Skeletal muscle tissue (tissue), 4 donors: ENCODE measurements around the gene ANKRD36C. TPM values are rescaled to one million over a fixed set of nuclear protein-coding genes. Genes with fewer than 3 reads are reported as not detected.
"Not testable (repeated sequence)": the region's sequence is repeated elsewhere in the genome, so short reads cannot be mapped to it uniquely, and the experiment has no call there.

Experiments used
- H3K27ac ChIP-seq: one replicate; pipeline ENCODE4 v1.7.0; 2013; ENCODE audit warnings: mild to moderate bottlenecking, low read depth, low read length, inconsistent platforms
- H3K27me3 ChIP-seq, 3 donors: one replicate each; pipeline ENCODE4 v1.7.0; 2013; ENCODE audit warnings: low read length in 3 of 3; ENCODE audit not compliant: control insufficient read depth in 3 of 3, insufficient read depth in 3 of 3
- H3K36me3 ChIP-seq, 3 donors: one replicate each; pipeline ENCODE4 v1.7.0; 2013; ENCODE audit warnings: low read length in 3 of 3; ENCODE audit not compliant: control insufficient read depth in 3 of 3, insufficient read depth in 3 of 3
- H3K4me1 ChIP-seq, 3 donors: one replicate each; pipeline ENCODE4 v1.7.0; 2013; ENCODE audit warnings: low read length in 3 of 3, mild to moderate bottlenecking in 3 of 3; ENCODE audit not compliant: control insufficient read depth in 3 of 3, insufficient read depth in 3 of 3
- H3K4me3 ChIP-seq, 3 donors: one replicate each; pipeline ENCODE4 v1.7.0; 2013; ENCODE audit warnings: low read length in 3 of 3
- H3K9ac ChIP-seq, 3 donors: one replicate each; pipeline ENCODE4 v1.7.0; 2013; ENCODE audit warnings: low read length in 3 of 3, mild to moderate bottlenecking in 3 of 3, moderate library complexity in 2 of 3, low read depth in 1 of 3
- H3K9me3 ChIP-seq, 3 donors: one replicate each; pipeline ENCODE4 v1.7.0; 2013; ENCODE audit warnings: low read length in 3 of 3; ENCODE audit not compliant: control insufficient read depth in 3 of 3
- total RNA-seq: library from RNA; depleted of rRNA; stranded (reverse); fragments of >200 nt; gene quantifications from one replicate; pipeline ENCODE4 v1.2.3, GENCODE V29; 2014
- donor health status: Osteomylitis.

The ANKRD36C gene
- total RNA-seq, 1 donor from 2014 or later = 72.0 TPM

- not testable (repeated sequence) for H3K4me1 ChIP-seq, H3K27me3 ChIP-seq, H3K27ac ChIP-seq, H3K9me3 ChIP-seq, H3K36me3 ChIP-seq, H3K4me3 ChIP-seq, H3K9ac ChIP-seq
Observed at GRCh38 chr2:95817521-95817920, 174.1 kb downstream of the ANKRD36C start.

- H3K9ac ChIP-seq, H3K27me3 ChIP-seq, H3K4me1 ChIP-seq, H3K4me3 ChIP-seq, H3K27ac ChIP-seq, H3K9me3 ChIP-seq, H3K36me3 ChIP-seq: not testable (repeated sequence)
Observed at GRCh38 chr2:95813311-95813710, 178.3 kb downstream of the ANKRD36C start.

- Histone ChIP-seq H3K4me3 (no peak overlapping the region), H3K27ac (no peak overlapping the region), H3K27me3 (no peaks in the 10 kb centered on the region), H3K9ac (no peak overlapping the region), H3K36me3 (no peaks in the 10 kb centered on the region), H3K9me3 (no peaks in the 10 kb centered on the region), H3K4me1 (no peaks in the 10 kb centered on the region)
Observed at GRCh38 chr2:95799892-95800291, 191.7 kb downstream of the ANKRD36C start.

GRCh38 chr2:95799147-95799889 lies 192.3 kb downstream of the ANKRD36C start:
- not testable (repeated sequence) for H3K9ac ChIP-seq, H3K9me3 ChIP-seq, H3K4me1 ChIP-seq, H3K27me3 ChIP-seq, H3K27ac ChIP-seq, H3K36me3 ChIP-seq, H3K4me3 ChIP-seq

GRCh38 chr2:95796249-95797099 lies 195.2 kb downstream of the ANKRD36C start:
- not testable (repeated sequence) for H3K36me3 ChIP-seq, H3K4me1 ChIP-seq, H3K27ac ChIP-seq, H3K27me3 ChIP-seq, H3K4me3 ChIP-seq, H3K9me3 ChIP-seq, H3K9ac ChIP-seq

GRCh38 chr2:95793970-95794369 lies 197.7 kb downstream of the ANKRD36C start:
- not testable (repeated sequence) for H3K27ac ChIP-seq, H3K9me3 ChIP-seq, H3K4me3 ChIP-seq, H3K9ac ChIP-seq, H3K36me3 ChIP-seq, H3K4me1 ChIP-seq, H3K27me3 ChIP-seq

GRCh38 chr2:95790180-95790579 lies 201.4 kb downstream of the ANKRD36C start:
- H3K27ac ChIP-seq, H3K4me3 ChIP-seq, H3K9ac ChIP-seq, H3K4me1 ChIP-seq, H3K9me3 ChIP-seq, H3K36me3 ChIP-seq, H3K27me3 ChIP-seq: not testable (repeated sequence)

- not testable (repeated sequence) for H3K27ac ChIP-seq, H3K27me3 ChIP-seq, H3K4me1 ChIP-seq, H3K4me3 ChIP-seq, H3K36me3 ChIP-seq, H3K9me3 ChIP-seq, H3K9ac ChIP-seq
Observed at GRCh38 chr2:95789385-95789784, 202.2 kb downstream of the ANKRD36C start.

- H3K4me3 ChIP-seq, H3K9ac ChIP-seq, H3K9me3 ChIP-seq, H3K27me3 ChIP-seq, H3K27ac ChIP-seq, H3K4me1 ChIP-seq, H3K36me3 ChIP-seq: not testable (repeated sequence)
Observed at GRCh38 chr2:95788642-95789041, 203.0 kb downstream of the ANKRD36C start.
